ENCODE results near the gene CEP55. TPM values are rescaled to one million over a fixed set of nuclear protein-coding genes. Genes with fewer than 3 reads are reported as not detected.

The CEP55 gene
- total and polyA plus RNA-seq, 9 of the 15 experiments (the other 6 are each of a cell fraction or from before 2014, with no cell fraction given) = 4.4 to 32.5 (median 18.1) TPM

GRCh38 chr10:93447019-93447418 is 49.4 kb upstream of the CEP55 start:
- no peak for FAIRE-seq
- BruUV-seq (replicated peaks) = no TSS peak

More at GRCh38 chr10:93447019-93447418, 49.4 kb upstream of the CEP55 start:
- CTCF ChIA-PET (ENCODE audit: low intra/inter-chr PET ratio) = no interaction called here
- Histone ChIP-seq H3K9ac (ENCODE audit: insufficient read depth in 1 of 2, low read depth in 2 of 2, low read length in 2 of 2) (no peak overlapping the region), H3K79me2 (ENCODE audit: control insufficient read depth, insufficient read depth, low read length) (no peaks in the 10 kb centered on the region), H3K27ac (ENCODE audit: extremely low read depth, low read depth, low read length) (no peak overlapping the region), H3K4me2 (ENCODE audit: insufficient read depth, low read length) (no peak overlapping the region), H3K27me3 (ENCODE audit: control insufficient read depth in 2 of 2, insufficient read depth in 2 of 2, low read length in 2 of 2) (no peaks in the 10 kb centered on the region; a peak in 3 of 5 replicates), H3K9me3 (replicated peaks; ENCODE audit: control insufficient read depth, insufficient read depth, low read depth, low read length) (no peaks in the 10 kb centered on the region), H3K9me1 (ENCODE audit: control insufficient read depth, insufficient read depth, low read length) (no peaks in the 10 kb centered on the region), H4K20me1 (replicated peaks; ENCODE audit: control insufficient read depth, insufficient read depth, low read length) (no peaks in the 10 kb centered on the region), H3K36me3 (ENCODE audit: control insufficient read depth, insufficient read depth, low read length) (no peaks in the 10 kb centered on the region), H3K4me3 (no peak overlapping the region), H2AFZ (ENCODE audit: low read depth, low read length) (no peak overlapping the region), H3K4me1 (replicated peaks in 1 of 2; ENCODE audit: control insufficient read depth in 2 of 2, insufficient read depth in 2 of 2, low read length in 2 of 2) (peaks cover 0 to 2% of the 10 kb centered on the region in 2 experiments; a peak in 1 of 5 replicates)
- TF ChIP-seq ZHX1 (conservative IDR thresholded peaks at IDR 0.05; ENCODE audit: low read length) (no peak), ZNF551 (CRISPR knock-in tag; IDR thresholded peaks at IDR 0.05) (no peak), RBM34 (IDR thresholded peaks at IDR 0.05; ENCODE audit: borderline replicate concordance, insufficient read depth, low read length) (no peak), ZNF780A (CRISPR knock-in tag; IDR thresholded peaks at IDR 0.05) (no peak), ZNF75A (CRISPR knock-in tag; IDR thresholded peaks at IDR 0.05) (no peak), GATA2 (CRISPR knock-in tag; IDR thresholded peaks at IDR 0.05) (no peak), MBD1 (CRISPR knock-in tag; IDR thresholded peaks at IDR 0.05) (no peak), MAX (CRISPR knock-in tag; IDR thresholded peaks at IDR 0.05) (no peak)
- POLR2A ChIA-PET = no interaction called here
- in situ Hi-C loops (cut with MboI) = no loop called here
- 1% methylated on average over 6 of the region's 6 CpGs for WGBS (ENCODE audit: insufficient coverage, low coverage, missing lambda C conversion rate)
- DNase-seq (ENCODE audit: extremely low read depth in 1 of 4, low spot score in 3 of 4) (no peak), ATAC-seq (no peak)
- intact Hi-C loops (cut with micrococcal nuclease) = no loop called here

Data from K562 (cell line).